ENCODE measurements around the gene FOXO3.
A peak's percentile ranks its signal among the peaks of the same experiment; 100 is the strongest.

Gene FOXO3

DNA sequence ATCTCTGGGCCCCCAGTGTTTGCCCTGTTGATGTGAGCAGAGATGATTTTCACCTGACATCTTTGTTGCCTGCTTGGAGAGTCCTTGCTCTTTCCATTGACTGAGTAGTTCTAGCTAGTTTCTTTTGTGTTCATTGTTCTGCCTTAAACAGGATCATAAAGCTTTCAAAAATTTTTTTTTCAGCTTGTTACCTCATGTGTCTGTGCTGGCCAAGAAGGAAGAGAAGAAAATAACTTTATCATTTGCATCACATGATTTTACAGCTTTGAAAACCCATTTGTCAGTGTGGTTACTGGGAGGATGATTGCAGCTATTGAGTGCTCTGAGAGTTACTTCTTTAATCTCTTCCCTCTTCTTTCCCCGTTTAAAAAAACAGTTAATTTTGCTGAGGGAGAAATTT, 16.0 kb downstream of the FOXO3 start:
- DNase-seq, result peak; percentile 92

DNA sequence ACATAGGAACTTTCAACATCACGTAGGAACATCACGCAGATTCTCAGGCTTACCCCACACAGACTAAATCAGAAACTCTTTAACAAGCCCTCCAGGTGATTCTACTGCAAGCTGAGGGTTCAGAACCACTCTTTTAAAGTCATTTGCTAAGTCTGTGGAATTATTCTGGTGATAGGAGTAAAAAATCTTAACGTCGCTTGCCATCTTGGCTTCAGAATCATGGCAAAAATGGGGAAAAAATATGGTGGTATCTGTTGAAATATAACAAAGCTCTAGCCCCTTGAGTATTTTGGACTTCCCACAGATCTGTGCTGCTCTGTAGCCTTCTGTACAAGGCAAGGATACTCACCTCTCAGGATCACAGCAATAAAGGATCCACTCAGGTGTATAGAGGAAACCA, 17.4 kb downstream of the FOXO3 start:
- no peak for DNase-seq

DNA sequence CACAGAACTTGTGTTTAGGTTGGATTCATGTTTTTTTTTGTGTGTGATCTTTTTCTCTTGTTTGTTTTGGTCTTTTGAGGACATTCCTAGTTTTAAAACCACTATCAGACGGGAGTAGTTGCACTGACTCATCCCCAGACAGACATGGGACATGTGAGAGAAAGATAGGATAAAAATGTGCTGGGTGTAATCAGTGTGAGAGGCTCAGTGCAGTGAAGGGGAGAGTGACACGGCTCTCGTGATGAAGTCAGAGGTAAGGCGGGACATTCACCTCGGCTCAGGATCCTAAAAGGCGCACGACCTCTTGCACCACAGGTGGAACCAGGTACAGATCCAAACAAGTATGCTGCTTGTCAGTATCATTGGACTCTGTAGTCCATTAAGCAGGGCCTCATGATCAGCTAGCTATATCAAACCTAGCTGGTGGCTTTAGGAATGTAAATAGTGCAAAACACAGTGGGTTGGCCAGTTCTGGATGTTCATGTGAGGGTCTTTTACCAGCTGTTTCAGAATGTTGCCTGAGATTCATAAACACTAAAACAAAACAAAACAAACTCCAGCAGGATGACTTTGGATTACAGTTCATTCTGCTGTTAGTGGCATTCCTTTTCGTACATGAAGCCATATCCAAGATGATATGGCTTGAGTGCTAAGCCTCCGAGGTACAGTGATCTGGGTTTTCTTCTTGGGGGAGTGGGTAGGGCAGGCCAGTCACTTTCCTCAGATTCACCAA, 18.0 kb downstream of the FOXO3 start:
- peak; percentile 87 for DNase-seq

DNA sequence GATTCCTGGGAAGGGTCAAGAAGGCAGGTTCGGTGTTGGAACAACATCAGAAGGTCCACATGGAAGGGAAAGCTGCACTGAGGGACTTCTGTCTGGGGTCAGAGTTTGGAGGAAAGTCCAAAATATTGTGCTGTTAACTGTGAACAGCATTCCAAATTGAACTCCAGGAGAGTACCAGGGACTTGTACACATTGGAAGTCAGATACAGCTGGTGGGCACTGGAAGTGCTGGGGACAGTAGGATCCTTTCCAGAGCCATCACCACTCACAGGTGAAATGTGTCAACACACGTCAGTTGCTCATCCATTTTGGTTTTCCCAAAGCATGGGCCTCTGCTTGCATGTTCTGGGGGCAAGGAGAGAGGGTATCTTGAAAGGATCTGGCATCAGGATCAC, 18.6 kb downstream of the FOXO3 start:
- no peak for DNase-seq

DNA sequence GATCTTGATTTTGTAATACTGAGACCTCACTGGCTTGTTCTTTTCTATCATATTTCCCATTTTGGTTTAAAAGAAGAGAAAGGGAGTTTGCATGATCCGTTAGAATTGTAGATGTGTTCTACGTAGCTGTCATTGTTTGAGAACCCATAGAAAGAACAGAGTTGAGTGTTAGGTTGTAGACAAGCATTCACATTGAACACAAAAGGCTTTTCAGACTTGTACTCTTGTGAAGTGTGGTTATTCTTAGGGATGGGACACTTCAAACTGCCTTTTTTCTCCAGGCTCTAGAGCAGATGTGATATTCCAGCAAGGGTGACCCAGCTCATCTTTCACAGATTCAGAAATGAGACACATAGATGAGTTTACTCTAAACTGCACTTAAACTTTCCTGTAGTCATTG, 19.9 kb downstream of the FOXO3 start:
- no peak for DNase-seq

DNA sequence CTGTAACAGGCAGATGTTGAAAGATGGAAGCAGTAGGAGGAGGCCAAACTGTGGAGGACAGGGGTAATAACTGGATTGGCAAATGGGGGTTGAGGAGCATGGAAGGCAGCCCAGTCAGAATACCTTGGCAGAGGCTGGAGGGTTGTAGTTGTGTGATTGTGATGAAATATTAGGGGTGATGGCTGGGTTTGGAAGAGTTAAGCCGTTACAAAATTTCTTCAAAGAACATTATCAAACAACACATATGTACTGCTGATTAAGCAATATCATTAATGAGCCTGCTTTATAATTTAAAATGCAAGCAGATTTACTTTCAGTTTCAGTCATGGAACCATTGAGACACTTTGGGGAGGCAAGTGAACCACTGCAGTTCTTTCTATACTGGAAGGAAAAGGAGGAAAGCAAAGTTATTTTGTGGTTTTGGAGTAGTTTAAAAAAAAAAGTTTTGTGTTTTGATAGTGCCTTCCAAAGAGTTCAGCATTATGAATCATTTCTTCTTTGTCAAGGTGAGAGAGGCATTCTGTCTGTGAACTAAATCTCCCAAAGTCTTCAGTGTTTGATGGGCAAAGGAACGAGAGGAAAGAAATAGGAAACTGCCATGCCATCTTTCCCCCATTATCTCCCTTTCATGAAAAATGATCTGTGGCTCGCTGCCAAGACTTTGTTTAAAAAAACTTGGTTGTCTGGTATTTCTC, 20.7 kb downstream of the FOXO3 start:
- peak; percentile 84 for DNase-seq

DNA sequence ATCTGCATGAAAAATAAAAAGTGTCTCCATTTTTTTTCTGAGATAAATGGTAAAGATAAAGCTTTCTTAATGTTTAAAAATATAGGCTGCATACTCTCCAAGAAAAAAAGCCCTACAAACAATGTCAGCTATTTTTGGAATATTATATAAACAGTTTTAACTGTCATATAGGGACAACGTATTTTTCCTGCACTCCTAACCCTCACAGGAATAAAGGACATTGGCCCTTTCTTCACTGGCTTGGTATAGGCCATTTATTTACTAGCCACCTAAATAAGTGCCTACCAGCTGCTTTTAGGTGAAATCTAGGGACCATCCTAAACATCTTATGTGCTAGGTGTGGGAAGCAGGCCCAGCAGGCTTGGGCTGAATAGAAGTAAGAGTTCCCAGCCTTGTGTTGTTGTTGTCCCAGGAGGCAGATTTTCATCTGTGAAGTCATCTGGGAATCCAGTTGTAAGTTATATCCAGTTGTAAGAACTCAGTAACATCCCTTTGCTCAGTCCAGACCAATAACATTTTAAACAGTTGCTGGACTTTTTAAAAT, 21.3 kb downstream of the FOXO3 start:
- no peak for DNase-seq

DNA sequence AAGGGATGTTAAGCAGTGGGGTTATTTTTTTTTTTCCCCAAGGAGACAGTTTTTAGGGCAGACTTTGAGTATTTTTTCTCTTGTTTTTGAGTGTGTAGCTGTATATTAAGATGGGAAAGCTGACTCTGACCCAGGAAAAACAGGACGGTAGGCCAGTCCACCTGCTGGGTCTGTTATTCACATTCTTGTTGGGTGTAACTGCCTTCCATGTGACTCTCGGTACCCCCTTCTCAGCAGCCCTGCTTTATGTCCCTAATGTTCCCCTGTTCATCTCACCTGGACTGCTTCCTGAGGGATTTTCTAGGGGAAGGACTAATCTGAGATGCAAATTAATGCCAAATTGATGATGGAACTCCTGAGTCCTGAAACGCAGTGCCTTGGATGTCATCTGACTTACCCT, 21.9 kb downstream of the FOXO3 start:
- no peak for DNase-seq

DNA sequence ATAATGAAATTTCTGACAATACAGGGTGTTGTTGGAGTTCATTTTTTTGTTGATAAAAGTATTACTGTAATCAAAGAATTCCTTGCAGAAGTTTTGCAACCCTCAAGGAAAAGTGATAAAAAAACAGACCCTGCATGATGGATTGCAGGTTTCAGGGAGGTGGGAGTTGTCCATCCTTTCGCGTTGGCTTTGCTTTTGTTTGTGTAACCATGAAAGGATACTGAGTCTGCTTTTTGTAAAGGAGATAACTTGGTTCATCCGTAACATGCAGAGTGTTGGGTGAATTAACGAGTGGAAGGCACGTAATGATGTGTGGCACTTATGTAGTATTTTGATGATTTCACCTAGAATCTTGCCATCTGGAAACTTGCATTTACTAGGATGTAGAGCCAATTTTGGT, 23.6 kb downstream of the FOXO3 start:
- no peak for DNase-seq

DNA sequence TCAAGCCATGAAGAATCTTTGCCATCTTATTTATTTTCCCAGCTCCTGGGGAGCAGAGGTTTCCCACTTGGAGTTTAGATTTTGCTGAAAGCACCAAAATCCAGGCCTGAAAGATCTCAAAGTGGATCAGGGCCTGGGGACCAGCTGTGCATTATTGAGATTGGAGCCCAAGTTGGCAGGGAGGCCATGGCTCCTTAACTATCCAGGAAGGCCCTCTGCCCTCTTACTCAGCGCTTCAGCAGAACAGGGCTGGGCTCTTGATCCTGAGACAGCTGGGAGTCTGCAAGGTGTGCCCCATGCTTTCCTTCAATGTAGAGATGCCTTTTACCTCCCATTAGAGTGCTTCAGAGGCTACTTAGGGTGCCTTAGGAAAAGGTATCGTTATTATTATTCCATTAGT, 24.6 kb downstream of the FOXO3 start:
- DNase-seq, result no peak

DNA sequence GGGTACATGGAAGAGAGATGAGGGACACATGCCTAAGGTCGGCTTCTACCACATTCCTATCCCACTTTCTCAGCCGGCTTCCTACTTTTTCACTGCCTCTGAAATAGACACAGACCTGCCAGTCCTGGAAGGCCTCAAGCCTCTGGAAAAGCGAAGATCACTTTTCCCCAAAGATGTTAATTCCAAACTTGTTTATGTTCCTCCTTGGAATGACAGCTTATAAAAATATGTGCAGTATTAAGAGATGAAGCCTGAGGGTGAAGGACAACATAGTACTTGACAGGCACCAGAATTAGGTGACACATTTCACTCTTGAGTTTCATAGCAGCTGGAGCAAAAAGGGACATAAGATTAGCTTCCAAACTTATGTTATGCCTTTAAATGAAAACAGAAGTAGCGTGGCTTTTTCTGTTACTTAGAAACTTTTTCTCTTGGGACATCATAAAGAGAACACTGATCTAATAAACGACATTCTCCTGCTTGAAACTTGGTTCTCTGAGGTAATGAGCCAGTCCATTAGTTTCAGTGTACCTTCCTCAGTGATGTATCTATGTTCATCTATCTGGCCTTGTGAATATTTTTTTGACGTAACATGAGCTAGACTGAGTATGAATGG, 25.3 kb downstream of the FOXO3 start:
- DNase-seq, result no peak

DNA sequence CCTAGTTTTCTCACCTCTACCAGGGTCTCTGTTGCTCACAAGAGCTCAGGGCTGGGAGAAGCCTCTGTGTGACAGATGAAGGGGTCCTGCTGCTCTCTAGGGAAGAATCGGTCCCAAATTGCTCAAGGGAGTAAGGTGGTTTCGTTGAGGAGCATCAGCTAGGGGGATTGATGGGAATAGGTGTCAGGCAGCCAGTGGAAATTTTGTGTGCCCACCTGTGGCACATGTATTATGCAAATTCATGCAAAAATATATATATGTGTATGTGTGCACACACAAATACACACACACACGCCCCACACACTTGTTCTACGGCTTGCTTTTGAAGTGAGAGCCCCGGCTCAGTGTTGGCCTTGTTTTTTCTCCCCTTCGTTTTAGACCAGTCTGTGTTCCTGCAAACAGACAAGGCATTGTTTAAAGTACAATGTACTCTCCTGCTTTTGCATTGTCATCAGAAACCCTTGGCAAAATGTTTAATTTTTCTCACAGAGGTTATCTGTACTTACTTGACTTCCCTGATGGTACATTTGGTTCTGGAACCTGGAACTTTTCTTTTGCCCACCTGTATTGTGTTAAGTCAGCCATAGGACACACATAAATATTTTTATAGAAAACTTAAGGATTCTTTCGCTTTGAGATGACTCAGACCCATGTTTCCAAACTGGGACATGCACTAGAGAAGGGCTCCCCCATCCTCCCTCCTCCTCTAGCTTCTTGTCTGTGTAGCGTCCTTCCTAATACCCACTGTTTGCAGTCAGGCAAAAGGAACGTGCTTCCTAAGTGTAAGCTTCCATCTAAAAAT, 26.7 kb downstream of the FOXO3 start:
- no peak for DNase-seq

DNA sequence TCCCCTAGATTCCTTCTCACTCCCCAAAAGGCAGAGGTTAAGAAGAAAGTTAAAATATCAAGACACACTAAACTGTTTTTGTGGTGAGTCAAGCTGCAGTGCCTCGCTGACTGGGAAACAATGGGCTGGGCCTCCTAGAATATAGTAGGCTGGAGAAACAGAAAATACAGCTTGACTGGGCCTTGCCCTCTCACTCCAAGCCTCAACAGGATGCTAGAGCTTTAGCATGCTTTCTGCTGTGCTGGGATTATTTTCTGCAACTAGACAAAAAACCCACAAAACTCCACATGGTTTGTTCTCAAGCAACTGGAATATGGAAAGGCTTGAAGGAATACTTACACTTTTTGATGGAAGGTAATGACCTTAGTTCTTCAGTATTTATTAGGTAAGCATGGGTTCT, 27.9 kb downstream of the FOXO3 start:
- peak; percentile 45 for DNase-seq

DNA sequence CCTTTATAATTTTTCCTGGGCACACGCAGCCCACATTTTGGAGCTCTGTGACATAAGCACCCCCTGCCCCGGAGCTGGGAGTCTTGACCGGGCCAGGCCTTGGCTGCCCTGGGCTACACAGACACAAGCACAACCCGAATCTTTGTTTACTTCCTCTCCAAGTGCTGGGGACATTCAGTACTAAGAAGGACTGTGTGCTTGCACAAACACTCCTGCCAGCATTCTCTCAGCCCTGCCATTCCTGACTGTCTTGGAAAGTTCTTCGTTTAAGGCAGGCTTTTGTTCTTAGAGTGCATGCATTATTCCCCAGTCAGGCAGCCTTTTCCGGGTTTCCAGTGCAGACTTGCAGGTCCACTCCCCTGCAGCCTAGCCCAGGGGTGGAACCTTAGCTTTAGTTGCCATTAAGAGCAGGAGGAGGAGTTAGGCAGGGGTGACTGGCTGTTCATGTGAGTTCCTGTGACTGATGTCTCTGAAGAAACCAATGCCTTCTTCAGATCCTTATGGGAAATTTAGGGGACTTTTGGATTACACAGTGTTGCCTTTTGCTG, 28.6 kb downstream of the FOXO3 start:
- peak; percentile 69 for DNase-seq

DNA sequence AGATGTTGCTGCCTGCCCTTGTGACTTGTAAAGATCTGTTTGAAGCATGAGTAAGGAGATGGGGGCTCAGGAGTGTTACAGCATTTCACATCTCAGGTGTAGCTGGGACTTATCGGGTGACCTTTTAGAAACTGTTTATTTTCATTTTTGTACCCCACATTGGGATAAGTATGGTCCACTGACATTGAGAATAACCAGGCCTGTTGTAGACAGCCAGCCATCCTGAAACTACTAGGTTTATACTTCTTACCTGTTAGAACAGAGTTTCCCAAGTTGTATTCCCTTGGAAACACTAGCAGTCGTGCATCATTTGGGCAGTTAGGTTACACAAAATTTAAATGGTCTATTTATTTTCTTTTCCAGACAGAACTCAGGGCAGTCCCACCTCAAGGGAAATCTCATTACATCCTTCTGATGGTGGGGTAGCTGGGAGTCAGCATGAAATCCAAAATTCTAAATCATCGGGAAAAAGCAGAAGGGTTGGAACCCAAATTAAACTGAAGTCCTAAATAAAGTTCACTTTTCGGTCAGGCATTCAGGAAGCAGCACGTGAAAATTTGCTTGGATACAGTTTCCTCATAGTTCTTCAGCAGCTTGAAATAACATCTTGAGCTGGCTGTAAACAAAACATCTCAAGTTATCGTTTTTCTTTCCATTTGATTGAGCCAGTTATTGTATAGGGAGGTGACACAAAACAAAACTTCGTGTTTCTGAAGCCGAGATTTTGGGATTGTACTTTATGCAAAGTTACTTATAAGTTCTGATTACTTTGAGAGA, 30.5 kb downstream of the FOXO3 start:
- no peak for DNase-seq

DNA sequence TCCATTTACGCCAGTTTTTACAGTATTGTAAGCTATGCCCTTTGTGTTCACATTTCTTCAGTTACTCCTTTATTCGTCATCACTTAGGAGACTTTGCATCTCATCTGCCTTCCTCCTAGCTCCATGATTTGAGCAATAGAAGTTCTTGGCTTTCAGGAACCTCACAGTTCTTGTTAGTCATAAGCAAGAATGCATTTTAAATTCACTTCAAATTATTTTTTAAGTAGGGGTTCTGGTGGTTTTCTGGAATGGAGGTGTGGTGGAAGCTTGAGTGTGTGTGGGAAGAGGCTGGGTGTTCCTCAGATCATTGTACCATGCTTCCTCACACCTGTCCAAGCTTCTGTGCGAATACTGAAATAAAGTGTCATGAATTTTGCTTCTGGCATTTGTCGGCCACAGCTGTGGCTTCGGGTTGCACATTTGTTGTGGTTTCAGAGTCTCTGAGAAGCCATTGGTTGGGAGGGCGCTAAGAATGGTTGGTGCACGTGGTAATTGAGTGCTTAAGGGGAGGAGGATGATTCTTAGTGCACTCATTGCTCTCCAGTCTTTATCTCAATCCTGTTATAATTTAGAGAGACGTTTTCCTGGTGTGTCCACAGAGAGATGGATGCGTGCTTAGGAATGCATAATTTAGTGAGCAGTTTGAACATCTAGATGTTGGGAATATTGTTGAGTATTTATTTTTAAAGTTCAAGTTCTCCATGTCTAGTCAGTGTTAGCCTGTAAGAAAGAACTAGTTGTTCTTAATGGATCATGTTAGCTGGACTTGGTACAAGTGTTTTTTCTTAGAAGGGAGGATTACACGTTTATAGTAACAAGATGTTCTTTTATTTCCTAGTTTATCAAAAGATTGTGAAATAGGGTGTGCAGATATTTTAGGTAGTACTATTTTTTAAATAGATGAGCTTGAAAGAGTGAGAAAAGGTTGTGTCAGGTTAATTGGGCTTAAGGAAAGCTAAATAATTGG, 31.9 kb downstream of the FOXO3 start:
- peak; percentile 93 for DNase-seq

DNA sequence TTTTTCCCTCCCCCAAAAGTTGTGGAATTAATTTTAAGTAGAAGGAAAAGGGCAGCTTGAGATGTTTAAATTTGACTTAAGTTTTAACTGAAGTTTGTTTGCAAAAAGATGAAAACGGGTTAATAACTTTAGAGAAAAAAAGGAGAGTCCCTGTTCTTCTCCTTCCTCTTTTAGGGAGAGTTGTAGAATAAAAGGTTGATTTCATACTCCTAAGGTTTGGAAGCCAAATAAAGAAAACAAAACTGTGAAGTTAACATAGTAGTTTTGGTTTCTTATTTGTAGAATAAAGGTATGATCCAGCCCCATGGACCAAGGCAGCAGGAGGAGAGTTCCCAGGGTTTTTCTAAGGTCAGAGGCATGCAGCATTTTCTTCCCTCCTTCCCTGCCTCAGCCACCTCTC, 33.4 kb downstream of the FOXO3 start:
- no peak for DNase-seq

DNA sequence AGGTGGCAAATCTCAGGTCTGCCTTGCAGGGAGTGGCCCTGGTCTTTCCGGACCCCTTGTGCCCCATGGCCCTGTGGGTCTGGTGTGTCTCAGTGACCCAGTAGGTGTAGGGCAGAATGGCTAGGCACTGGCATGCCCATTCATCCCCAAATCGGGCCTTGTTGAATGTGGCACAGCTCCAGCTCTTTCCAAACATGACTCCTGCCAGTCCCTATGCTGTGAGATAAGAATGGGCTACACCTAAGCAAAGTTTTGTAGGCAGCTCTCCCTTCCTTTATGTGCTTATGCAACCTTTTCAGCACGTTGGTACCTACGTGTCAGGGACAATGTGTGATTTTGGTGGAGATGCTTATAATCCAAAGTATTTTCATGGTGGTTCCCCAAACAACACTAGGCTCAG, 33.9 kb downstream of the FOXO3 start:
- DNase-seq, result no peak

DNA sequence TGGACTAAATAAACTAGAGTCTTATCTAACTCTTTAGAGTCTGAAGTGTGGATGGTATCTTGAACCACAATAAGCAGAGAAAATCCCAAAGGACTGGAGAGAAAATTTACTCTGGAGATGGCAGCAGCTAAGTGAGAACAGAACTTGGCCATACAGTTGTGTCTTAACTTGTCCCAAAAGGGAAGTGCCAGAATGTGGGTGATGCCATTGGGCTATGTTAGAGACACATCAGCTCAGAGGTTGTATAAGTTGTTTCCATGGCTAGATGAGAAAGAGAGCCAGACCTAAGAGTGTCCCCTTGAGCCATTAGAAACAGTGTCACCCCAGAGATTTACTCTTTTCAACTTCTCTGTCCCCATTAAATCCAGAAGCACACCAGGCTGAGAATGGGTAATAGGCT, 36.2 kb downstream of the FOXO3 start:
- peak; percentile 58 for DNase-seq

DNA sequence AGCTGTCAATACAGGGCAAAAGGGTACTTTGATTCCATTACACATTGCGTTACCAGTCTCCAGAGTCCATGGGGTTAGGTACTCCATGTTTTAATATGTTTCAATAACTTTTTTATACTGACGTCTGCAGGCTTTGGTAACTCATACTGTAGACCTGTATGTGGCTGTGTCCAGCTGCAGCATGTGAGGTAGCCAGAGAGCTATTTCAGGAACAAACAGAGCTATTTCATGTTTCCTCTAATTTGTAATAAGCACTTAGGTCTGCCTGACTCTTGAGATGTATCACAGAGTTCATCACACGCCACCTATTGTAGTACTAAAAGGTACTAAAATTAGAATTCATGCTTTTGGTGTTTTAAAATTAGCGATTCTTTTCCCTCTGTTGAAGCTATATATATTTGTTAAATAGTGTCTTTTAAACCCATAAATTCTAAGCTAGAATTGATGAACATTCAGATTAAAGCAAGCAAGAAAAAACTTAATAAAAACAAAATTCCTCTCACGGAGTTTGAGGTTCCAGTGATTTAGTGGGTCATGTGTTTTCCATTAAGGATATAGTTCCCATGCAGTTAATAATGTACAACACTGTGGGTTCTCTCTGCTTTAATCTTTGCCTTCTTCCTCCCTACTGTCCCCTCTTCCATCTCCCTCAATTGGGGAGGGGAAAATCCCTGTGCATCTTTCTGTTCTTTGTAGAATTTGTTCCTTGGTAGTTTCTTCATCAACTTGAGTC, 37.0 kb downstream of the FOXO3 start:
- no peak for DNase-seq

All from OCI-M1 (cell line).